HL-60 (cell line): ENCODE measurements around the gene NUBP2.

Experiments
- CTCF ChIP-seq: IDR thresholded peaks from one replicate; pipeline ENCODE4 v1.5.1; 2011; ENCODE audit warnings: low read length, control low read depth, inconsistent platforms; ENCODE audit not compliant: insufficient read depth
- GABPA ChIP-seq: IDR thresholded peaks from 2 replicates; pipeline ENCODE4 v1.6.1; 2012; ENCODE audit warnings: low read depth
- POLR2AphosphoS5 ChIP-seq: IDR thresholded peaks from 2 replicates; pipeline ENCODE4 v1.6.1; 2012; ENCODE audit warnings: low read depth

- TF ChIP-seq CTCF (no peak), GABPA (no peak), POLR2AphosphoS5 (no peak; the same call in 1 of the 2 replicates)
Measured at GRCh38 chr16:1771188-1771863, 11.4 kb upstream of the NUBP2 start, which contains the start of gene NME3.
